Measurements from ENCODE around the gene KCNK1. TPM values are rescaled to one million over a fixed set of nuclear protein-coding genes. Genes with fewer than 3 reads are reported as not detected.

KCNK1 gene
- total and polyA plus RNA-seq, 4 donors: 2.5 to 12.3 (median 4.5) TPM

- H3K27me3 ChIP-seq (ENCODE audit: control insufficient read depth in 4 of 4, insufficient read depth in 4 of 4, low read length in 3 of 4): no peaks in the 10 kb centered on the region
- no peaks in the 10 kb centered on the region for H3K4me1 ChIP-seq (ENCODE audit: control insufficient read depth in 4 of 4, insufficient read depth in 4 of 4, low read length in 3 of 4)
- H3K4me3 ChIP-seq (ENCODE audit: low read depth in 1 of 3, low read length in 3 of 3): no peak overlapping the region
- no peaks in the 10 kb centered on the region for H3K36me3 ChIP-seq (ENCODE audit: control insufficient read depth in 4 of 4, insufficient read depth in 3 of 4, low read depth in 1 of 4, low read length in 3 of 4)
- TF ChIP-seq NR2F2 (IDR thresholded peaks at IDR 0.05): no peak
- TF ChIP-seq, protein P1, sequence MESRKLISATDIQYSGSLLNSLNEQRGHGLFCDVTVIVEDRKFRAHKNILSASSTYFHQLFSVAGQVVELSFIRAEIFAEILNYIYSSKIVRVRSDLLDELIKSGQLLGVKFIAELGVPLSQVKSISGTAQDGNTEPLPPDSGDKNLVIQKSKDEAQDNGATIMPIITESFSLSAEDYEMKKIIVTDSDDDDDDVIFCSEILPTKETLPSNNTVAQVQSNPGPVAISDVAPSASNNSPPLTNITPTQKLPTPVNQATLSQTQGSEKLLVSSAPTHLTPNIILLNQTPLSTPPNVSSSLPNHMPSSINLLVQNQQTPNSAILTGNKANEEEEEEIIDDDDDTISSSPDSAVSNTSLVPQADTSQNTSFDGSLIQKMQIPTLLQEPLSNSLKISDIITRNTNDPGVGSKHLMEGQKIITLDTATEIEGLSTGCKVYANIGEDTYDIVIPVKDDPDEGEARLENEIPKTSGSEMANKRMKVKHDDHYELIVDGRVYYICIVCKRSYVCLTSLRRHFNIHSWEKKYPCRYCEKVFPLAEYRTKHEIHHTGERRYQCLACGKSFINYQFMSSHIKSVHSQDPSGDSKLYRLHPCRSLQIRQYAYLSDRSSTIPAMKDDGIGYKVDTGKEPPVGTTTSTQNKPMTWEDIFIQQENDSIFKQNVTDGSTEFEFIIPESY (IDR thresholded peaks at IDR 0.05): no peak
- TF ChIP-seq RXRA (IDR thresholded peaks at IDR 0.05): no peak
- TF ChIP-seq, protein P2, sequence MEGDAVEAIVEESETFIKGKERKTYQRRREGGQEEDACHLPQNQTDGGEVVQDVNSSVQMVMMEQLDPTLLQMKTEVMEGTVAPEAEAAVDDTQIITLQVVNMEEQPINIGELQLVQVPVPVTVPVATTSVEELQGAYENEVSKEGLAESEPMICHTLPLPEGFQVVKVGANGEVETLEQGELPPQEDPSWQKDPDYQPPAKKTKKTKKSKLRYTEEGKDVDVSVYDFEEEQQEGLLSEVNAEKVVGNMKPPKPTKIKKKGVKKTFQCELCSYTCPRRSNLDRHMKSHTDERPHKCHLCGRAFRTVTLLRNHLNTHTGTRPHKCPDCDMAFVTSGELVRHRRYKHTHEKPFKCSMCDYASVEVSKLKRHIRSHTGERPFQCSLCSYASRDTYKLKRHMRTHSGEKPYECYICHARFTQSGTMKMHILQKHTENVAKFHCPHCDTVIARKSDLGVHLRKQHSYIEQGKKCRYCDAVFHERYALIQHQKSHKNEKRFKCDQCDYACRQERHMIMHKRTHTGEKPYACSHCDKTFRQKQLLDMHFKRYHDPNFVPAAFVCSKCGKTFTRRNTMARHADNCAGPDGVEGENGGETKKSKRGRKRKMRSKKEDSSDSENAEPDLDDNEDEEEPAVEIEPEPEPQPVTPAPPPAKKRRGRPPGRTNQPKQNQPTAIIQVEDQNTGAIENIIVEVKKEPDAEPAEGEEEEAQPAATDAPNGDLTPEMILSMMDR (IDR thresholded peaks at IDR 0.05; ENCODE audit: low read depth, low read length, missing input control): no peak
- TF ChIP-seq RAD21 (IDR thresholded peaks at IDR 0.05): no peak
- no peak for TF ChIP-seq EGR1 (IDR thresholded peaks at IDR 0.05; ENCODE audit: low read depth in 2 of 2)
- TF ChIP-seq, protein P3, sequence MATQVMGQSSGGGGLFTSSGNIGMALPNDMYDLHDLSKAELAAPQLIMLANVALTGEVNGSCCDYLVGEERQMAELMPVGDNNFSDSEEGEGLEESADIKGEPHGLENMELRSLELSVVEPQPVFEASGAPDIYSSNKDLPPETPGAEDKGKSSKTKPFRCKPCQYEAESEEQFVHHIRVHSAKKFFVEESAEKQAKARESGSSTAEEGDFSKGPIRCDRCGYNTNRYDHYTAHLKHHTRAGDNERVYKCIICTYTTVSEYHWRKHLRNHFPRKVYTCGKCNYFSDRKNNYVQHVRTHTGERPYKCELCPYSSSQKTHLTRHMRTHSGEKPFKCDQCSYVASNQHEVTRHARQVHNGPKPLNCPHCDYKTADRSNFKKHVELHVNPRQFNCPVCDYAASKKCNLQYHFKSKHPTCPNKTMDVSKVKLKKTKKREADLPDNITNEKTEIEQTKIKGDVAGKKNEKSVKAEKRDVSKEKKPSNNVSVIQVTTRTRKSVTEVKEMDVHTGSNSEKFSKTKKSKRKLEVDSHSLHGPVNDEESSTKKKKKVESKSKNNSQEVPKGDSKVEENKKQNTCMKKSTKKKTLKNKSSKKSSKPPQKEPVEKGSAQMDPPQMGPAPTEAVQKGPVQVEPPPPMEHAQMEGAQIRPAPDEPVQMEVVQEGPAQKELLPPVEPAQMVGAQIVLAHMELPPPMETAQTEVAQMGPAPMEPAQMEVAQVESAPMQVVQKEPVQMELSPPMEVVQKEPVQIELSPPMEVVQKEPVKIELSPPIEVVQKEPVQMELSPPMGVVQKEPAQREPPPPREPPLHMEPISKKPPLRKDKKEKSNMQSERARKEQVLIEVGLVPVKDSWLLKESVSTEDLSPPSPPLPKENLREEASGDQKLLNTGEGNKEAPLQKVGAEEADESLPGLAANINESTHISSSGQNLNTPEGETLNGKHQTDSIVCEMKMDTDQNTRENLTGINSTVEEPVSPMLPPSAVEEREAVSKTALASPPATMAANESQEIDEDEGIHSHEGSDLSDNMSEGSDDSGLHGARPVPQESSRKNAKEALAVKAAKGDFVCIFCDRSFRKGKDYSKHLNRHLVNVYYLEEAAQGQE (IDR thresholded peaks at IDR 0.05): no peak
- TF ChIP-seq TAF1 (conservative IDR thresholded peaks at IDR 0.05): no peak
- TF ChIP-seq FOXA1 (IDR thresholded peaks at IDR 0.05): no peak
- TF ChIP-seq MAX (IDR thresholded peaks at IDR 0.05): no peak
- TF ChIP-seq YY1 (IDR thresholded peaks at IDR 0.05): no peak
- TF ChIP-seq HNF4G (IDR thresholded peaks at IDR 0.05): no peak
- TF ChIP-seq HNF4A (conservative IDR thresholded peaks at IDR 0.05): no peak
- TF ChIP-seq SP1 (IDR thresholded peaks at IDR 0.05): no peak
- TF ChIP-seq FOXA2 (IDR thresholded peaks at IDR 0.05): no peak
- TF ChIP-seq JUND (IDR thresholded peaks at IDR 0.05): no peak
- TF ChIP-seq, protein P4, sequence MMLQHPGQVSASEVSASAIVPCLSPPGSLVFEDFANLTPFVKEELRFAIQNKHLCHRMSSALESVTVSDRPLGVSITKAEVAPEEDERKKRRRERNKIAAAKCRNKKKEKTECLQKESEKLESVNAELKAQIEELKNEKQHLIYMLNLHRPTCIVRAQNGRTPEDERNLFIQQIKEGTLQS (IDR thresholded peaks at IDR 0.05): no peak
- TF ChIP-seq GABPA (IDR thresholded peaks at IDR 0.05 in 1 of 2, conservative IDR thresholded peaks at IDR 0.05 in 1 of 2): no peak
- no peak overlapping the region for H3K27ac ChIP-seq (ENCODE audit: low read depth in 1 of 2, low read length in 2 of 2)
- WGBS: 92% methylated on average over 4 of the region's 4 CpGs
- no peak overlapping the region for H3K9ac ChIP-seq (ENCODE audit: low read depth in 1 of 2, low read length in 2 of 2)
- no peak for DNase-seq (ENCODE audit: low spot score)
- no peaks in the 10 kb centered on the region for H3K9me3 ChIP-seq (ENCODE audit: control insufficient read depth in 4 of 4, low read length in 3 of 4)
Observed at GRCh38 chr1:233584376-233584775, 29.5 kb upstream of the KCNK1 start.

Data from liver (tissue), 9 donors.